OCI-LY1 (cell line): Measurements from ENCODE around the gene MTERF1.

ENCODE experiments used
- EZH2 ChIP-seq: fragments of 200-600 bp; sonication (generic), shearing (Covaris generic); IDR thresholded peaks from 2 replicates; pipeline ENCODE4 v1.8.0; 2017; ENCODE audit warnings: borderline replicate concordance, mixed run types, mild to moderate bottlenecking, antibody characterized with exemption, low read length, moderate library complexity, mixed read lengths
- TF ChIP-seq, protein P1 (sequence below): fragments of 200-600 bp; sonication (generic), shearing (Covaris generic); IDR thresholded peaks from 2 replicates; pipeline ENCODE4 v1.5.1; 2017; ENCODE audit warnings: mild to moderate bottlenecking, antibody characterized with exemption, low read length, moderate library complexity, mixed read lengths

GRCh38 chr7:91915401-91916050, 35.0 kb upstream of the MTERF1 start:
- TF ChIP-seq, protein P1, sequence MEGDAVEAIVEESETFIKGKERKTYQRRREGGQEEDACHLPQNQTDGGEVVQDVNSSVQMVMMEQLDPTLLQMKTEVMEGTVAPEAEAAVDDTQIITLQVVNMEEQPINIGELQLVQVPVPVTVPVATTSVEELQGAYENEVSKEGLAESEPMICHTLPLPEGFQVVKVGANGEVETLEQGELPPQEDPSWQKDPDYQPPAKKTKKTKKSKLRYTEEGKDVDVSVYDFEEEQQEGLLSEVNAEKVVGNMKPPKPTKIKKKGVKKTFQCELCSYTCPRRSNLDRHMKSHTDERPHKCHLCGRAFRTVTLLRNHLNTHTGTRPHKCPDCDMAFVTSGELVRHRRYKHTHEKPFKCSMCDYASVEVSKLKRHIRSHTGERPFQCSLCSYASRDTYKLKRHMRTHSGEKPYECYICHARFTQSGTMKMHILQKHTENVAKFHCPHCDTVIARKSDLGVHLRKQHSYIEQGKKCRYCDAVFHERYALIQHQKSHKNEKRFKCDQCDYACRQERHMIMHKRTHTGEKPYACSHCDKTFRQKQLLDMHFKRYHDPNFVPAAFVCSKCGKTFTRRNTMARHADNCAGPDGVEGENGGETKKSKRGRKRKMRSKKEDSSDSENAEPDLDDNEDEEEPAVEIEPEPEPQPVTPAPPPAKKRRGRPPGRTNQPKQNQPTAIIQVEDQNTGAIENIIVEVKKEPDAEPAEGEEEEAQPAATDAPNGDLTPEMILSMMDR = no peak
- TF ChIP-seq EZH2 = no peak
